ENCODE results near the gene PRDM11. TPM values are rescaled to one million over a fixed set of nuclear protein-coding genes. Genes with fewer than 3 reads are reported as not detected.

Gene PRDM11
- total RNA-seq, 1 experiment from 2014 or later = 4.0 TPM

- BruUV-seq (replicated peaks) = no TSS peak
- DNase-seq (ENCODE audit: unreplicated experiment) = no peak
- no peak overlapping the region for H3K4me3 Mint-ChIP-seq (ENCODE audit: unreplicated experiment)
- TF ChIP-seq CTCF (IDR thresholded peaks at IDR 0.05; ENCODE audit: unreplicated experiment) = no peak
- H3K36me3 Mint-ChIP-seq (ENCODE audit: insufficient read depth, unreplicated experiment) = no peaks in the 10 kb centered on the region
- ChIA-PET CTCF (interaction anchor here (1.2 to 1.3 kb wide), 2 partner anchors 40 to 133 kb away, joined by 3 to 4 read pairs; no protein-coding TSS in a partner anchor), POLR2A (interaction anchor here (0.5 to 1.0 kb wide), 2 partner anchors 14 to 22 kb away, joined by 3 to 4 read pairs; no protein-coding TSS in a partner anchor)
- H3K9me3 Mint-ChIP-seq (ENCODE audit: unreplicated experiment) = no peaks in the 10 kb centered on the region
- no peaks in the 10 kb centered on the region for H3K27me3 Mint-ChIP-seq (ENCODE audit: insufficient read depth, unreplicated experiment)
- intact Hi-C loops (cut with micrococcal nuclease) = no loop called here
- H3K4me1 Mint-ChIP-seq (ENCODE audit: insufficient read depth, unreplicated experiment) = peaks cover 13% of the 10 kb centered on the region
- H3K27ac Mint-ChIP-seq (ENCODE audit: low read depth, unreplicated experiment) = no peak overlapping the region
These were observed 3.9 kb downstream of the PRDM11 start for GRCh38 chr11:45150301-45150700.

GRCh38 chr11:45150943-45151342 lies 4.5 kb downstream of the PRDM11 start:
- no TSS peak for BruUV-seq (replicated peaks)
- ChIA-PET POLR2A (no interaction called here), CTCF (interaction anchor here (1.2 kb wide), 1 partner anchor 133 kb away, joined by 4 read pairs; no protein-coding TSS in a partner anchor)
- Mint-ChIP-seq H3K9me3 (ENCODE audit: unreplicated experiment) (no peaks in the 10 kb centered on the region), H3K36me3 (ENCODE audit: insufficient read depth, unreplicated experiment) (no peaks in the 10 kb centered on the region), H3K27ac (ENCODE audit: low read depth, unreplicated experiment) (no peak overlapping the region), H3K27me3 (ENCODE audit: insufficient read depth, unreplicated experiment) (no peaks in the 10 kb centered on the region), H3K4me3 (ENCODE audit: unreplicated experiment) (no peak overlapping the region), H3K4me1 (ENCODE audit: insufficient read depth, unreplicated experiment) (peaks cover 13% of the 10 kb centered on the region)
- TF ChIP-seq CTCF (IDR thresholded peaks at IDR 0.05; ENCODE audit: unreplicated experiment) = no peak
- DNase-seq (ENCODE audit: unreplicated experiment) = no peak
- intact Hi-C loops (cut with micrococcal nuclease) = no loop called here

- no peak for DNase-seq (ENCODE audit: unreplicated experiment)
- Mint-ChIP-seq H3K27me3 (ENCODE audit: insufficient read depth, unreplicated experiment) (no peaks in the 10 kb centered on the region), H3K27ac (ENCODE audit: low read depth, unreplicated experiment) (no peak overlapping the region), H3K36me3 (ENCODE audit: insufficient read depth, unreplicated experiment) (no peaks in the 10 kb centered on the region), H3K9me3 (ENCODE audit: unreplicated experiment) (no peaks in the 10 kb centered on the region), H3K4me3 (ENCODE audit: unreplicated experiment) (no peak overlapping the region), H3K4me1 (ENCODE audit: insufficient read depth, unreplicated experiment) (peaks cover 13% of the 10 kb centered on the region)
- ChIA-PET POLR2A (no interaction called here), CTCF (interaction anchor here (1.0 kb wide), 1 partner anchor 12 kb away, joined by 3 read pairs; no protein-coding TSS in a partner anchor)
- intact Hi-C loops (cut with micrococcal nuclease) = no loop called here
- no peak for TF ChIP-seq CTCF (IDR thresholded peaks at IDR 0.05; ENCODE audit: unreplicated experiment)
- BruUV-seq (replicated peaks) = no TSS peak
These were observed 5.0 kb downstream of the PRDM11 start for GRCh38 chr11:45151362-45151982.

GRCh38 chr11:45152740-45153595 lies 6.5 kb downstream of the PRDM11 start:
- ChIA-PET CTCF (no interaction called here), POLR2A (interaction anchor here (0.7 to 1.2 kb wide), 2 partner anchors 10 to 55 kb away, joined by 3 read pairs; no protein-coding TSS in a partner anchor)
- intact Hi-C loops (cut with micrococcal nuclease) = no loop called here
- Mint-ChIP-seq H3K27me3 (ENCODE audit: insufficient read depth, unreplicated experiment) (no peaks in the 10 kb centered on the region), H3K4me3 (ENCODE audit: unreplicated experiment) (no peak overlapping the region), H3K36me3 (ENCODE audit: insufficient read depth, unreplicated experiment) (no peaks in the 10 kb centered on the region), H3K4me1 (ENCODE audit: insufficient read depth, unreplicated experiment) (peaks cover 16% of the 10 kb centered on the region), H3K27ac (ENCODE audit: low read depth, unreplicated experiment) (no peak overlapping the region), H3K9me3 (ENCODE audit: unreplicated experiment) (no peaks in the 10 kb centered on the region)
- no TSS peak for BruUV-seq (replicated peaks)
- TF ChIP-seq CTCF (IDR thresholded peaks at IDR 0.05; ENCODE audit: unreplicated experiment) = no peak
- DNase-seq (ENCODE audit: unreplicated experiment) = no peak

All from MCF 10A (cell line).